CD4-positive, alpha-beta memory T cell (primary cell): Measurements from ENCODE around the gene PEPD. TPM values are rescaled to one million over a fixed set of nuclear protein-coding genes. Genes with fewer than 3 reads are reported as not detected.

Experiments
- CTCF ChIA-PET: fragments of 350-600 bp; sonication (Branson Sonifier 250); formaldehyde crosslinking; loops from one replicate; lab custom pipeline; 2021; ENCODE audit warnings: inconsistent platforms; ENCODE audit not compliant: partially characterized antibody; lab: Charles Lee
- POLR2A ChIA-PET: fragments of 350-600 bp; sonication (Branson Sonifier 250); formaldehyde crosslinking; loops from one replicate; lab custom pipeline; 2021; ENCODE audit not compliant: partially characterized antibody; lab: Charles Lee
- DNase-seq, 5 donors: peaks; one replicate each; pipeline versions ENCODE4 v3.0.0 to v3.0.0-alpha.2; 2020 to 2022; ENCODE audit warnings: mixed read lengths in 1 of 5
- H3K27ac ChIP-seq: one replicate; pipeline ENCODE4 v1.7.0; 2013; ENCODE audit warnings: low read depth, low read length
- H3K27me3 ChIP-seq: 2 replicates; pipeline ENCODE4 v1.7.0; 2013; ENCODE audit warnings: mild to moderate bottlenecking, low read length, moderate library complexity; ENCODE audit not compliant: insufficient read depth
- H3K36me3 ChIP-seq: 2 replicates; pipeline ENCODE4 v1.7.0; 2013; ENCODE audit warnings: mild to moderate bottlenecking, low read length, moderate library complexity; ENCODE audit not compliant: insufficient read depth
- H3K4me1 ChIP-seq: 2 replicates; pipeline ENCODE4 v1.7.0; 2013; ENCODE audit warnings: mild to moderate bottlenecking, low read length, moderate library complexity; ENCODE audit not compliant: insufficient read depth
- H3K4me3 ChIP-seq, 2 donors: one replicate each; pipeline ENCODE4 v1.7.0; 2013; ENCODE audit warnings: low read length in 2 of 2, mild to moderate bottlenecking in 1 of 2
- H3K9me3 ChIP-seq, 2 donors: one replicate each; pipeline ENCODE4 v1.7.0; 2013; ENCODE audit warnings: low read length in 2 of 2, control low read depth in 1 of 2; ENCODE audit not compliant: control insufficient read depth in 1 of 2
- H3K27ac Mint-ChIP-seq, 7 donors: one replicate each; pipeline ENCODE4 v1.8.0; 2020 to 2021; ENCODE audit warnings: mixed read lengths in 7 of 7, mild to moderate bottlenecking in 6 of 7, inconsistent platforms in 3 of 7, moderate library complexity in 3 of 7
- H3K27me3 Mint-ChIP-seq, 2 donors: one replicate each; pipeline ENCODE4 v1.8.0; 2020 to 2021; ENCODE audit warnings: mixed read lengths in 2 of 2
- H3K36me3 Mint-ChIP-seq, 2 donors: one replicate each; pipeline ENCODE4 v1.8.0; 2020 to 2021; ENCODE audit warnings: mixed read lengths in 2 of 2, inconsistent platforms in 1 of 2, mild to moderate bottlenecking in 1 of 2
- H3K4me1 Mint-ChIP-seq, 4 donors: one replicate each; pipeline ENCODE4 v1.8.0; 2020 to 2021; ENCODE audit warnings: mixed read lengths in 4 of 4, mild to moderate bottlenecking in 1 of 4
- H3K4me3 Mint-ChIP-seq, 8 donors: one replicate each; pipeline ENCODE4 v1.8.0; 2020 to 2021; ENCODE audit warnings: mixed read lengths in 8 of 8, mild to moderate bottlenecking in 7 of 8, moderate library complexity in 6 of 8, inconsistent platforms in 3 of 8
- H3K9me3 Mint-ChIP-seq, 8 donors: one replicate each; pipeline ENCODE4 v1.8.0; 2020 to 2021; ENCODE audit warnings: mixed read lengths in 8 of 8, mild to moderate bottlenecking in 5 of 8, inconsistent platforms in 3 of 8, moderate library complexity in 1 of 8
- intact Hi-C: fragments of 100-400 bp; cut with micrococcal nuclease; formaldehyde crosslinking; loops from one replicate; pipeline ENCODE4 v1.15.1; 2023
- polyA plus RNA-seq, 2 donors: library from polyadenylated mRNA; unstranded; fragments of 300-500 nt; fragmentation: Illumina TruSeq; gene quantifications; one replicate each; pipeline ENCODE4 v1.2.3, GENCODE V29; 2021
- total RNA-seq, 2 experiments: library from RNA; stranded (reverse); gene quantifications; one replicate each; pipeline ENCODE4 v1.2.3, GENCODE V29; 2021

Gene PEPD
- total and polyA plus RNA-seq, 4 experiments from 2014 or later: 27.6 to 213 (median 77.8) TPM

GRCh38 chr19:33376941-33377557 is 144.5 kb downstream of the PEPD start:
- CTCF ChIA-PET: interaction anchor here (1.1 kb wide), 2 partner anchors 39 to 75 kb away, joined by 3 to 4 read pairs; partner anchors contain the start of gene CEBPA
- POLR2A ChIA-PET: interaction anchor here (0.6 kb wide), 1 partner anchor 141 kb away, joined by 3 read pairs; no protein-coding TSS in a partner anchor
- no peak overlapping the region for H3K27ac ChIP-seq
- peak overlapping the region in 2 of 8 donors; percentile 8 to 18 for H3K4me3 Mint-ChIP-seq
- intact Hi-C loops: no loop called here
- peak overlapping the region in 3 of 7 donors; percentile 71 to 81 (median 80) for H3K27ac Mint-ChIP-seq
- H3K4me1 ChIP-seq: peaks cover 40% of the 10 kb centered on the region
- no peaks in the 10 kb centered on the region for H3K9me3 ChIP-seq
- H3K27me3 ChIP-seq: no peaks in the 10 kb centered on the region
- H3K9me3 Mint-ChIP-seq: no peaks in the 10 kb centered on the region
- no peak overlapping the region for H3K4me3 ChIP-seq
- H3K36me3 ChIP-seq: peaks cover 9% of the 10 kb centered on the region
- H3K4me1 Mint-ChIP-seq: peaks cover 51 to 84% (median 65%) of the 10 kb centered on the region in 4 donors
- DNase-seq: no peak
- H3K36me3 Mint-ChIP-seq: peaks cover 11 to 33% of the 10 kb centered on the region in 2 donors
- no peaks in the 10 kb centered on the region for H3K27me3 Mint-ChIP-seq

GRCh38 chr19:33376423-33376822 is 145.2 kb downstream of the PEPD start:
- intact Hi-C loops: no loop called here
- H3K4me1 Mint-ChIP-seq: peaks cover 46 to 78% (median 60%) of the 10 kb centered on the region in 4 donors
- Histone ChIP-seq H3K27ac (no peak overlapping the region), H3K4me3 (no peak overlapping the region), H3K9me3 (no peaks in the 10 kb centered on the region), H3K4me1 (peaks cover 42% of the 10 kb centered on the region), H3K27me3 (no peaks in the 10 kb centered on the region), H3K36me3 (peaks cover 9% of the 10 kb centered on the region)
- peak overlapping the region in 3 of 7 donors; percentile 52 to 80 (median 55) for H3K27ac Mint-ChIP-seq
- peaks cover 11 to 28% of the 10 kb centered on the region in 2 donors for H3K36me3 Mint-ChIP-seq
- peak overlapping the region in 4 of 8 donors; percentile 8 to 93 (median 33) for H3K4me3 Mint-ChIP-seq
- no peak for DNase-seq
- H3K27me3 Mint-ChIP-seq: no peaks in the 10 kb centered on the region
- no peaks in the 10 kb centered on the region for H3K9me3 Mint-ChIP-seq
- CTCF ChIA-PET: interaction anchor here (1.1 kb wide), 1 partner anchor 40 kb away, joined by 4 read pairs; no protein-coding TSS in a partner anchor
- POLR2A ChIA-PET: interaction anchor here (0.6 kb wide), 1 partner anchor 140 kb away, joined by 3 read pairs; no protein-coding TSS in a partner anchor

- peaks cover 45 to 74% (median 55%) of the 10 kb centered on the region in 4 donors for H3K4me1 Mint-ChIP-seq
- H3K4me3 ChIP-seq: no peak overlapping the region
- intact Hi-C loops: no loop called here
- H3K27ac Mint-ChIP-seq: peak overlapping the region in 5 of 7 donors; percentile 15 to 88 (median 52)
- peaks cover 9% of the 10 kb centered on the region for H3K36me3 ChIP-seq
- H3K9me3 ChIP-seq: no peaks in the 10 kb centered on the region
- peak overlapping the region in 6 of 8 donors; percentile 10 to 94 (median 69) for H3K4me3 Mint-ChIP-seq
- POLR2A ChIA-PET: interaction anchor here (4.2 kb wide), 1 partner anchor 199 kb away, joined by 29 read pairs; no protein-coding TSS in a partner anchor
- no peak overlapping the region for H3K27ac ChIP-seq
- H3K27me3 ChIP-seq: no peaks in the 10 kb centered on the region
- no peaks in the 10 kb centered on the region for H3K9me3 Mint-ChIP-seq
- H3K36me3 Mint-ChIP-seq: peaks cover 8 to 22% of the 10 kb centered on the region in 2 donors
- H3K27me3 Mint-ChIP-seq: no peaks in the 10 kb centered on the region
- peaks cover 42% of the 10 kb centered on the region for H3K4me1 ChIP-seq
- DNase-seq: no peak
- CTCF ChIA-PET: interaction anchor here (1.3 kb wide), 1 partner anchor 140 kb away, joined by 3 read pairs; no protein-coding TSS in a partner anchor
Observed at GRCh38 chr19:33375837-33376159, 145.8 kb downstream of the PEPD start.

- Mint-ChIP-seq H3K9me3 (no peaks in the 10 kb centered on the region), H3K36me3 (peaks cover 8 to 20% of the 10 kb centered on the region in 2 donors), H3K27me3 (no peaks in the 10 kb centered on the region), H3K27ac (peak overlapping the region; percentile 21 to 96 (median 88)), H3K4me1 (peaks cover 45 to 72% (median 54%) of the 10 kb centered on the region in 4 donors), H3K4me3 (peak overlapping the region; percentile 82 to 96 (median 88))
- Histone ChIP-seq H3K27ac (no peak overlapping the region), H3K27me3 (no peaks in the 10 kb centered on the region), H3K4me1 (peaks cover 42% of the 10 kb centered on the region), H3K36me3 (peaks cover 9% of the 10 kb centered on the region), H3K9me3 (no peaks in the 10 kb centered on the region), H3K4me3 (peak overlapping the region; percentile 57 to 66)
- ChIA-PET CTCF (interaction anchor here (1.3 to 3.8 kb wide), 2 partner anchors 140 to 198 kb away, joined by 3 to 13 read pairs; no protein-coding TSS in a partner anchor), POLR2A (interaction anchor here (1.3 to 4.2 kb wide), 4 partner anchors 8 to 215 kb away, joined by 7 to 29 read pairs (median 8); partner anchors contain the start of gene CEBPA)
- DNase-seq: no peak
- intact Hi-C loops: no loop called here
Observed at GRCh38 chr19:33375156-33375836, 146.3 kb downstream of the PEPD start.

- ChIA-PET CTCF (interaction anchor here (0.6 to 3.8 kb wide), 4 partner anchors 12 to 197 kb away, joined by 3 to 13 read pairs (median 3); no protein-coding TSS in a partner anchor), POLR2A (interaction anchor here (0.6 to 4.2 kb wide), 12 partner anchors 9 to 1053 kb away, joined by 3 to 29 read pairs (median 6); partner anchors contain the start of genes CEBPA and PDCD5)
- no peaks in the 10 kb centered on the region for H3K9me3 ChIP-seq
- peak overlapping the region; percentile 87 for H3K27ac ChIP-seq
- peaks cover 39 to 63% (median 47%) of the 10 kb centered on the region in 4 donors for H3K4me1 Mint-ChIP-seq
- peaks cover 4 to 12% of the 10 kb centered on the region in 2 donors for H3K36me3 Mint-ChIP-seq
- peak overlapping the region; percentile 55 to 96 (median 88) for H3K27ac Mint-ChIP-seq
- H3K27me3 Mint-ChIP-seq: no peaks in the 10 kb centered on the region
- H3K4me1 ChIP-seq: peaks cover 42% of the 10 kb centered on the region
- peak in 1 of 5 donors; percentile 73 for DNase-seq
- H3K27me3 ChIP-seq: no peaks in the 10 kb centered on the region
- peak overlapping the region; percentile 82 to 96 (median 88) for H3K4me3 Mint-ChIP-seq
- H3K36me3 ChIP-seq: peaks cover 3% of the 10 kb centered on the region
- peak overlapping the region; percentile 57 to 66 for H3K4me3 ChIP-seq
- no peaks in the 10 kb centered on the region for H3K9me3 Mint-ChIP-seq
- intact Hi-C loops: no loop called here
Observed at GRCh38 chr19:33374236-33374714, 147.3 kb downstream of the PEPD start.

- peak; percentile 92 to 99 (median 95) for DNase-seq
- Mint-ChIP-seq H3K27me3 (no peaks in the 10 kb centered on the region), H3K4me3 (peak within 1 kb of the TSS; percentile 88 to 96 (median 92)), H3K36me3 (peaks cover 0 to 6% of the 10 kb centered on the region in 2 donors), H3K27ac (peak within 1 kb of the TSS; percentile 91 to 96 (median 94)), H3K4me1 (peaks cover 34 to 57% (median 41%) of the 10 kb centered on the region in 4 donors), H3K9me3 (no peaks in the 10 kb centered on the region)
- Histone ChIP-seq H3K4me1 (peaks cover 42% of the 10 kb centered on the region), H3K36me3 (no peaks in the 10 kb centered on the region), H3K4me3 (peak within 1 kb of the TSS; percentile 66 to 81), H3K27ac (peak within 1 kb of the TSS; percentile 87), H3K27me3 (no peaks in the 10 kb centered on the region), H3K9me3 (no peaks in the 10 kb centered on the region)
- intact Hi-C loops: loop anchor here (1.0 to 2.0 kb wide), 2 partner anchors 71 to 196 kb away; partner anchors contain the start of gene CEBPA
- POLR2A ChIA-PET: interaction anchor here (0.6 to 4.2 kb wide), 19 partner anchors 10 to 1053 kb away, joined by 3 to 29 read pairs (median 5); partner anchors contain the start of genes CEBPA, GPATCH1, LSM14A and PDCD5
- CTCF ChIA-PET: interaction anchor here (0.6 to 3.8 kb wide), 4 partner anchors 11 to 197 kb away, joined by 3 to 13 read pairs (median 4); partner anchors contain the start of gene CEBPA
Observed at GRCh38 chr19:33373453-33374235, 147.9 kb downstream of the PEPD start, which contains the start of gene CEBPG. Gene CEBPG, plus strand, starts transcription at chr19:33373709. Its CDS starts 5,531 bp downstream, at chr19:33379240.
